WTC11 (cell line): ENCODE data around the gene MAP3K2. TPM values are rescaled to one million over a fixed set of nuclear protein-coding genes. Genes with fewer than 3 reads are reported as not detected.

Experiments
- ATAC-seq: fragments of 200-7000 bp; cut with Tn5 transposase; 2 replicates; pipeline ENCODE4 v1.10.0; 2021; ENCODE audit warnings: mild to moderate bottlenecking, moderate library complexity
- CTCF ChIA-PET: fragments of 300-600 bp; sonication (Branson Sonifier 250); formaldehyde crosslinking; loops from one replicate; lab custom pipeline; 2021; ENCODE audit warnings: antibody characterized with exemption; lab: Charles Lee
- POLR2A ChIA-PET: fragments of 350-600 bp; sonication (Branson Sonifier 250); formaldehyde crosslinking; loops from one replicate; lab custom pipeline; 2021; ENCODE audit warnings: antibody characterized with exemption; lab: Charles Lee
- DNase-seq: peaks from one replicate; pipeline ENCODE4 v3.0.0; 2021; ENCODE audit warnings: low spot score
- H3K27ac Mint-ChIP-seq: 2 replicates; pipeline ENCODE4 v1.8.0; 2021; ENCODE audit warnings: mixed read lengths
- H3K27me3 Mint-ChIP-seq: 2 replicates; pipeline ENCODE4 v1.8.0; 2021; ENCODE audit warnings: low read depth, mild to moderate bottlenecking, moderate library complexity, mixed read lengths
- H3K36me3 Mint-ChIP-seq: 2 replicates; pipeline ENCODE4 v1.8.0; 2021; ENCODE audit warnings: mixed read lengths
- H3K4me1 Mint-ChIP-seq: 2 replicates; pipeline ENCODE4 v1.8.0; 2022; ENCODE audit warnings: mixed read lengths
- H3K4me3 Mint-ChIP-seq: 2 replicates; pipeline ENCODE4 v1.8.0; 2021; ENCODE audit warnings: mild to moderate bottlenecking, moderate library complexity, mixed read lengths
- H3K9me3 Mint-ChIP-seq: 2 replicates; pipeline ENCODE4 v1.8.0; 2021; ENCODE audit warnings: mixed read lengths
- ATF6 ChIP-seq: sonication (generic); formaldehyde crosslinking; IDR thresholded peaks from 2 replicates; pipeline ENCODE4 v1.8.1; 2023; ENCODE audit warnings: mild to moderate bottlenecking, missing genetic modification reagents
- CBFB ChIP-seq: sonication (generic); formaldehyde crosslinking; IDR thresholded peaks from 2 replicates; pipeline ENCODE4 v1.8.1; 2022; ENCODE audit warnings: mild to moderate bottlenecking, low read depth, missing genetic modification reagents
- E2F1 ChIP-seq: sonication (generic); formaldehyde crosslinking; IDR thresholded peaks from 2 replicates; pipeline ENCODE4 v1.8.0; 2022; ENCODE audit warnings: mild to moderate bottlenecking, missing genetic modification reagents
- ESRRA ChIP-seq: sonication (generic); formaldehyde crosslinking; IDR thresholded peaks from 2 replicates; pipeline ENCODE4 v1.8.1; 2022; ENCODE audit warnings: mild to moderate bottlenecking, missing genetic modification reagents, borderline replicate concordance
- FOXJ3 ChIP-seq: sonication (generic); formaldehyde crosslinking; IDR thresholded peaks from 2 replicates; pipeline ENCODE4 v1.9.0; 2021; ENCODE audit warnings: missing genetic modification reagents, mild to moderate bottlenecking, borderline replicate concordance
- GABPB1 ChIP-seq: sonication (generic); formaldehyde crosslinking; IDR thresholded peaks from 2 replicates; pipeline ENCODE4 v1.8.1; 2023; ENCODE audit warnings: mild to moderate bottlenecking, missing genetic modification reagents
- GRHL2 ChIP-seq: fragments of 250-450 bp; sonication (Bioruptor Pico); IDR thresholded peaks from 2 replicates; pipeline ENCODE4 v1.8.0; 2022; ENCODE audit warnings: mild to moderate bottlenecking, moderate library complexity; ENCODE audit not compliant: insufficient replicate concordance, severe bottlenecking
- GTF2I ChIP-seq: fragments of 250-450 bp; sonication (Bioruptor Pico); conservative IDR thresholded peaks from 2 replicates; pipeline ENCODE4 v1.4.0; 2021; ENCODE audit warnings: mild to moderate bottlenecking
- KAT7 ChIP-seq: sonication (generic); formaldehyde crosslinking; IDR thresholded peaks from 2 replicates; pipeline ENCODE4 v1.8.1; 2023; ENCODE audit warnings: missing genetic modification reagents, mild to moderate bottlenecking, borderline replicate concordance
- MLX ChIP-seq: sonication (generic); formaldehyde crosslinking; IDR thresholded peaks from 2 replicates; pipeline ENCODE4 v1.8.1; 2023; ENCODE audit warnings: mild to moderate bottlenecking, missing genetic modification reagents, moderate library complexity
- MXD4 ChIP-seq: fragments of 250-450 bp; sonication (Bioruptor Pico); IDR thresholded peaks from 2 replicates; pipeline ENCODE4 v1.8.0; 2021; ENCODE audit warnings: mild to moderate bottlenecking, moderate library complexity, borderline replicate concordance
- NFE2L1 ChIP-seq: sonication (generic); formaldehyde crosslinking; IDR thresholded peaks from 2 replicates; pipeline ENCODE4 v1.8.1; 2023; ENCODE audit warnings: missing genetic modification reagents
- OVOL2 ChIP-seq: fragments of 250-450 bp; sonication (Bioruptor Pico); IDR thresholded peaks from 2 replicates; pipeline ENCODE4 v1.9.0; 2021; ENCODE audit warnings: mild to moderate bottlenecking, borderline replicate concordance
- RELA ChIP-seq: sonication (generic); formaldehyde crosslinking; IDR thresholded peaks from 2 replicates; pipeline ENCODE4 v1.8.1; 2022; ENCODE audit warnings: missing genetic modification reagents, mild to moderate bottlenecking, borderline replicate concordance
- SMAD3 ChIP-seq: sonication (generic); formaldehyde crosslinking; IDR thresholded peaks from 2 replicates; pipeline ENCODE4 v1.8.0; 2022; ENCODE audit warnings: missing genetic modification reagents, mild to moderate bottlenecking, borderline replicate concordance
- TEAD4 ChIP-seq: sonication (generic); formaldehyde crosslinking; IDR thresholded peaks from 2 replicates; pipeline ENCODE4 v1.8.0; 2022; ENCODE audit warnings: mild to moderate bottlenecking, missing genetic modification reagents
- ZNF219 ChIP-seq: sonication (generic); formaldehyde crosslinking; IDR thresholded peaks from 2 replicates; pipeline ENCODE4 v1.8.0; 2023; ENCODE audit warnings: missing genetic modification reagents, mild to moderate bottlenecking, borderline replicate concordance
- ZNF263 ChIP-seq: sonication (generic); formaldehyde crosslinking; IDR thresholded peaks from 2 replicates; pipeline ENCODE4 v1.8.1; 2022; ENCODE audit warnings: low read depth, mild to moderate bottlenecking, moderate library complexity, missing genetic modification reagents
- ZNF416 ChIP-seq: fragments of 250-450 bp; sonication (Bioruptor Pico); IDR thresholded peaks from 2 replicates; pipeline ENCODE4 v1.9.0; 2021; ENCODE audit warnings: mild to moderate bottlenecking, inconsistent platforms
- ZSCAN18 ChIP-seq: fragments of 250-450 bp; sonication (Bioruptor Pico); IDR thresholded peaks from 2 replicates; pipeline ENCODE4 v2.1.2; 2022; ENCODE audit warnings: mild to moderate bottlenecking, moderate library complexity
- total RNA-seq: library from RNA; stranded (reverse); gene quantifications from 3 replicates; pipeline ENCODE4 v1.2.3, GENCODE V29; 2021
- TF ChIP-seq, protein P1 (sequence below): sonication (generic); formaldehyde crosslinking; IDR thresholded peaks from 2 replicates; pipeline ENCODE4 v1.8.1; 2023; ENCODE audit warnings: mild to moderate bottlenecking, missing genetic modification reagents
- TF ChIP-seq, protein P2 (sequence below): sonication (generic); formaldehyde crosslinking; IDR thresholded peaks from 2 replicates; pipeline ENCODE4 v1.8.1; 2022; ENCODE audit warnings: mild to moderate bottlenecking, missing genetic modification reagents, moderate library complexity, borderline replicate concordance

Gene MAP3K2
- total RNA-seq, 1 experiment from 2014 or later, result 26.9 TPM

GRCh38 chr2:127314193-127314988 lies 73.4 kb downstream of the MAP3K2 start:
- no peak for ATAC-seq
- no peak overlapping the region for H3K4me3 Mint-ChIP-seq
- no peaks in the 10 kb centered on the region for H3K4me1 Mint-ChIP-seq

DNA sequence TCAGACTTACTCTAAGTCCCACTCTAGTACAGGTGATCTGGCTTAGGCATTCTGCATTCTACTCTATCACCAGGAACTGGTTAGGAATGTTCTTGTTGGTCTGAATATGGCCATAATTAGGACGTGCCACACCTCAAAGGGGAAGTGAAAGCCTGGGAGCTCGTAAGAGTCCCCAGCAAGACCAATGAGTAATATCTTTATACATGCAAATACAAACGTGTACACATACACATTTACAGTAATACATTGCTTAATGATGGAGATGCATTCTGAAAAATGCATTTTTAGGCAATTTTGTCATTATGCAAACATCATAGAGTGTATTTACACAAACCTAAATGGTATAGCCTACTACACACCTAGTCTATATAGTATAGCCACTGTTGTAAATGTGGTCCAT lies 74.4 kb downstream of the MAP3K2 start:
- no peak for TF ChIP-seq GRHL2 (CRISPR knock-in tag)
- TF ChIP-seq GTF2I (CRISPR knock-in tag), result no peak
- TF ChIP-seq ZNF263, result no peak
- no peak for TF ChIP-seq MXD4 (CRISPR knock-in tag)
- TF ChIP-seq KAT7, result no peak
- no peak for TF ChIP-seq GABPB1 (CRISPR knock-in tag)
- no peak for TF ChIP-seq TEAD4 (CRISPR knock-in tag)
- TF ChIP-seq, all 79 proteins: peak for 0
- no peak overlapping the region for H3K4me3 Mint-ChIP-seq
- ChIA-PET CTCF (no interaction called here), POLR2A (interaction anchor here (0.8 kb wide), 1 partner anchor 19 kb away, joined by 3 read pairs; the partner anchor contains the start of gene ERCC3)
- DNase-seq, result no peak
- no peak overlapping the region for H3K27ac Mint-ChIP-seq
- H3K36me3 Mint-ChIP-seq, result peaks cover 26% of the 10 kb centered on the region
- no peaks in the 10 kb centered on the region for H3K4me1 Mint-ChIP-seq
- no peaks in the 10 kb centered on the region for H3K27me3 Mint-ChIP-seq
- no peaks in the 10 kb centered on the region for H3K9me3 Mint-ChIP-seq
- ATAC-seq, result no peak

More at GRCh38 chr2:127314193-127314988, 73.4 kb downstream of the MAP3K2 start:
- TF ChIP-seq ZNF219 (CRISPR knock-in tag) (no peak), RELA (CRISPR knock-in tag) (no peak), NFE2L1 (CRISPR knock-in tag) (no peak)
- TF ChIP-seq, protein P1, sequence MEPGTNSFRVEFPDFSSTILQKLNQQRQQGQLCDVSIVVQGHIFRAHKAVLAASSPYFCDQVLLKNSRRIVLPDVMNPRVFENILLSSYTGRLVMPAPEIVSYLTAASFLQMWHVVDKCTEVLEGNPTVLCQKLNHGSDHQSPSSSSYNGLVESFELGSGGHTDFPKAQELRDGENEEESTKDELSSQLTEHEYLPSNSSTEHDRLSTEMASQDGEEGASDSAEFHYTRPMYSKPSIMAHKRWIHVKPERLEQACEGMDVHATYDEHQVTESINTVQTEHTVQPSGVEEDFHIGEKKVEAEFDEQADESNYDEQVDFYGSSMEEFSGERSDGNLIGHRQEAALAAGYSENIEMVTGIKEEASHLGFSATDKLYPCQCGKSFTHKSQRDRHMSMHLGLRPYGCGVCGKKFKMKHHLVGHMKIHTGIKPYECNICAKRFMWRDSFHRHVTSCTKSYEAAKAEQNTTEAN (CRISPR knock-in tag), result no peak
- no peak overlapping the region for H3K27ac Mint-ChIP-seq
- H3K36me3 Mint-ChIP-seq, result peaks cover 29% of the 10 kb centered on the region
- no peak for DNase-seq
- no peaks in the 10 kb centered on the region for H3K27me3 Mint-ChIP-seq
- no peaks in the 10 kb centered on the region for H3K9me3 Mint-ChIP-seq
- POLR2A ChIA-PET, result no interaction called here
- CTCF ChIA-PET, result no interaction called here

DNA sequence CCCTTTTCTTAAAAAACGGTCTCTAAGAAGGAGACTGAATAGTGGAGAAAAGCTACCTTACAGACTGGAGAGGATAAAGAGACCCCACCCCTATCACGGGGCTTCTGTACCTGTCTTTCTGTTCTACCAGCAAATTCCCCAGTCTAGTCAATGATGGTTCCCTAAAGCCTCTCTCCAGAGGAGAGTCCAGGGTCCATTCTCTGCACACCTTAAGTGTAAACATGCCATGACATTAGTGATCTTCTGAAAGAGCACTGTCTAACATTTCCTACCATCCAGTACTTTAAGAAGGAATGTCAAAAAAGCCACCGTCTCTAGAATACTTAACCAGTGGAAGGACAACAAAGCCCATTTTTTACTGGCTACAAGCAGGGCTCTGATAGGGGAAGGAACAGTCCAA lies 76.8 kb downstream of the MAP3K2 start:
- ChIA-PET POLR2A (no interaction called here), CTCF (interaction anchor here (2.4 kb wide), 1 partner anchor 105 kb away, joined by 9 read pairs; no protein-coding TSS in a partner anchor)
- H3K27ac Mint-ChIP-seq, result no peak overlapping the region
- no peaks in the 10 kb centered on the region for H3K9me3 Mint-ChIP-seq
- DNase-seq (no peak), ATAC-seq (no peak)
- H3K4me1 Mint-ChIP-seq, result no peaks in the 10 kb centered on the region
- H3K4me3 Mint-ChIP-seq, result no peak overlapping the region
- TF ChIP-seq ZNF263 (no peak), ZSCAN18 (CRISPR knock-in tag) (no peak), E2F1 (CRISPR knock-in tag) (no peak), CBFB (CRISPR knock-in tag) (no peak), MLX (no peak), ZNF416 (CRISPR knock-in tag) (no peak), ESRRA (CRISPR knock-in tag) (no peak), OVOL2 (CRISPR knock-in tag) (no peak), RELA (CRISPR knock-in tag) (no peak), FOXJ3 (CRISPR knock-in tag) (no peak), SMAD3 (CRISPR knock-in tag) (no peak), ATF6 (CRISPR knock-in tag) (no peak)
- TF ChIP-seq, protein P2, sequence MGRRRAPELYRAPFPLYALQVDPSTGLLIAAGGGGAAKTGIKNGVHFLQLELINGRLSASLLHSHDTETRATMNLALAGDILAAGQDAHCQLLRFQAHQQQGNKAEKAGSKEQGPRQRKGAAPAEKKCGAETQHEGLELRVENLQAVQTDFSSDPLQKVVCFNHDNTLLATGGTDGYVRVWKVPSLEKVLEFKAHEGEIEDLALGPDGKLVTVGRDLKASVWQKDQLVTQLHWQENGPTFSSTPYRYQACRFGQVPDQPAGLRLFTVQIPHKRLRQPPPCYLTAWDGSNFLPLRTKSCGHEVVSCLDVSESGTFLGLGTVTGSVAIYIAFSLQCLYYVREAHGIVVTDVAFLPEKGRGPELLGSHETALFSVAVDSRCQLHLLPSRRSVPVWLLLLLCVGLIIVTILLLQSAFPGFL (CRISPR knock-in tag), result no peak
- peaks cover 19% of the 10 kb centered on the region for H3K36me3 Mint-ChIP-seq
- H3K27me3 Mint-ChIP-seq, result no peaks in the 10 kb centered on the region
